ENCODE measurements around the gene ATCAY.

Gene ATCAY

GRCh38 chr19:3839941-3840340, 40.5 kb upstream of the ATCAY start:
- H3K4me3 ChIP-seq (replicated peaks; ENCODE audit: insufficient read depth, low read length), result no peak overlapping the region
- H3K27ac ChIP-seq (replicated peaks), result no peak overlapping the region
- no peak for DNase-seq (ENCODE audit: low read depth in 1 of 2, low spot score in 1 of 2)
- TF ChIP-seq REST (IDR thresholded peaks at IDR 0.05; ENCODE audit: insufficient replicate concordance, low read depth) (no peak), GABPA (IDR thresholded peaks at IDR 0.05; ENCODE audit: low read depth) (no peak), POLR2AphosphoS5 (IDR thresholded peaks at IDR 0.05; ENCODE audit: low read depth) (no peak), SPI1 (IDR thresholded peaks at IDR 0.05; ENCODE audit: borderline replicate concordance, low read depth) (no peak), CTCF (IDR thresholded peaks at IDR 0.05; ENCODE audit: insufficient read depth, low read length) (no peak)
- H3K27me3 ChIP-seq (ENCODE audit: insufficient read depth, poor library complexity, severe bottlenecking), result no peaks in the 10 kb centered on the region

- H3K4me3 ChIP-seq (replicated peaks; ENCODE audit: insufficient read depth, low read length), result no peak overlapping the region
- TF ChIP-seq GABPA (IDR thresholded peaks at IDR 0.05; ENCODE audit: low read depth) (no peak), CTCF (IDR thresholded peaks at IDR 0.05; ENCODE audit: insufficient read depth, low read length) (no peak), SPI1 (IDR thresholded peaks at IDR 0.05; ENCODE audit: borderline replicate concordance, low read depth) (no peak)
- DNase-seq (ENCODE audit: low read depth in 1 of 2, low spot score in 1 of 2), result no peak
- no peak overlapping the region for H3K27ac ChIP-seq (replicated peaks)
- no peaks in the 10 kb centered on the region for H3K27me3 ChIP-seq (ENCODE audit: insufficient read depth, poor library complexity, severe bottlenecking)
These were observed 39.7 kb upstream of the ATCAY start for GRCh38 chr19:3840804-3841203.

- TF ChIP-seq GABPA (IDR thresholded peaks at IDR 0.05; ENCODE audit: low read depth) (no peak), REST (IDR thresholded peaks at IDR 0.05; ENCODE audit: insufficient replicate concordance, low read depth) (no peak), POLR2AphosphoS5 (IDR thresholded peaks at IDR 0.05; ENCODE audit: low read depth) (no peak), SPI1 (IDR thresholded peaks at IDR 0.05; ENCODE audit: borderline replicate concordance, low read depth) (no peak), CTCF (IDR thresholded peaks at IDR 0.05; ENCODE audit: insufficient read depth, low read length) (no peak)
- Histone ChIP-seq H3K27ac (replicated peaks) (no peak overlapping the region), H3K27me3 (ENCODE audit: insufficient read depth, poor library complexity, severe bottlenecking) (no peaks in the 10 kb centered on the region), H3K4me3 (replicated peaks; ENCODE audit: insufficient read depth, low read length) (no peak overlapping the region)
- no peak for DNase-seq (ENCODE audit: low read depth in 1 of 2, low spot score in 1 of 2)
These were observed 37.5 kb upstream of the ATCAY start for GRCh38 chr19:3842948-3843347.

- Histone ChIP-seq H3K27ac (replicated peaks) (no peak overlapping the region), H3K27me3 (ENCODE audit: insufficient read depth, poor library complexity, severe bottlenecking) (no peaks in the 10 kb centered on the region), H3K4me3 (replicated peaks; ENCODE audit: insufficient read depth, low read length) (no peak overlapping the region)
- no peak for DNase-seq (ENCODE audit: low read depth in 1 of 2, low spot score in 1 of 2)
- TF ChIP-seq POLR2AphosphoS5 (IDR thresholded peaks at IDR 0.05; ENCODE audit: low read depth) (no peak), REST (IDR thresholded peaks at IDR 0.05; ENCODE audit: insufficient replicate concordance, low read depth) (no peak), CTCF (IDR thresholded peaks at IDR 0.05; ENCODE audit: insufficient read depth, low read length) (no peak), GABPA (IDR thresholded peaks at IDR 0.05; ENCODE audit: low read depth) (no peak), SPI1 (IDR thresholded peaks at IDR 0.05; ENCODE audit: borderline replicate concordance, low read depth) (no peak)
These were observed 35.9 kb upstream of the ATCAY start for GRCh38 chr19:3844596-3844995.

All from HL-60 (cell line).